Uterus (tissue), 2 donors: ENCODE data around the gene CYP2R1.

Experiments used
- POLR2A ChIP-seq, 2 donors: fragments of 450-650 bp; IDR thresholded peaks; one replicate each; pipeline ENCODE4 v1.6.1; 2016; ENCODE audit warnings: antibody characterized with exemption in 2 of 2, mild to moderate bottlenecking in 1 of 2, moderate library complexity in 1 of 2
- TF ChIP-seq, protein P1 (sequence below), 4 experiments: fragments of 200-600 bp in 2 of 4; fragments of 450-650 bp in 2 of 4; sonication (generic) in 2 of 4; IDR thresholded peaks; one replicate each; pipeline ENCODE4 v1.5.1; 2016 to 2019; ENCODE audit warnings: antibody characterized with exemption in 4 of 4, mild to moderate bottlenecking in 2 of 4, moderate library complexity in 1 of 4

DNA sequence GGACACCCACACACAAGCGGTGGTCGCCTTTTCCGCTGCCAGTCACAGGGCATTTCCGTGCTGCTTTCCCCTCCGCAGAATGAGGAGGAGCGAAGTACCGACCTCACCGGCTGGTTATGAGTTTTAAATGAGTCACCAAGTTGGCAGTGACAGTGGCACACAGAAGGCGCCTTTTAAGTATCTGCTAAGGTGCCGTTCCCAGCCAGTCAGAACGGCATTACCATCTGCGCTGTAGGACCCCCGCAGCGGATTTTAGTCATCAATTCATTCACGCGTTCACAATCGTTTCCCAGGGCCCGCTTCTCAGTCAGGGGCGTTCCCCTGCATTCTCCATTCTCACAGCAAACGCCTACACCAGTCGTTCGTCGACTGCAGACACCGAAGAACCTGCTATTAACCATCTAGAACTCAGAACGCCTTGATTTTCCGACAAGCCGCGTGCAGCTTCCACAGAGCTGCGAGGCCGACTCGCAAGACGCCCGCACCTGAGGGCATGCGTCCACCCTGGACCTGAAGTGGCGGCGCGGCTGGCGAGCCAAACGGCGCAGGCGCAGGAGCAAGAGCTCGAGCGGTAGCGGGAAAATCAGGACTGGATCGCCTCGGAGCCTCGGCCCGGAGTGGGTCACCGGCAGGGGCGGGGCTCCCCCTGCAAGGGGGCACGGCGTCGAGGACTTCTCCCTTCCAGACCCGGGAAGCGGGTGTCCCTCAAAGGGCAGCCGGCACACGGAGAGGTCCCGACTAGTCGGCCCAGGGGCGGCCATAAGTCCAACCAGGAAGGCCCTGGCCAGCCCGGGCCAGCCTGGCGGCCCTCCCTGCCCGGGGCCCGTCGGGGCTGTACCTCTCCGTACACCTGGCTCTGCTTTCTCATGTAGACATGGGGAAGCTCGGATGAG is 642 bp downstream of the CYP2R1 start:
- peak; percentile 9 to 66 for TF ChIP-seq POLR2A (IDR thresholded peaks at IDR 0.05)
- TF ChIP-seq, protein P1, sequence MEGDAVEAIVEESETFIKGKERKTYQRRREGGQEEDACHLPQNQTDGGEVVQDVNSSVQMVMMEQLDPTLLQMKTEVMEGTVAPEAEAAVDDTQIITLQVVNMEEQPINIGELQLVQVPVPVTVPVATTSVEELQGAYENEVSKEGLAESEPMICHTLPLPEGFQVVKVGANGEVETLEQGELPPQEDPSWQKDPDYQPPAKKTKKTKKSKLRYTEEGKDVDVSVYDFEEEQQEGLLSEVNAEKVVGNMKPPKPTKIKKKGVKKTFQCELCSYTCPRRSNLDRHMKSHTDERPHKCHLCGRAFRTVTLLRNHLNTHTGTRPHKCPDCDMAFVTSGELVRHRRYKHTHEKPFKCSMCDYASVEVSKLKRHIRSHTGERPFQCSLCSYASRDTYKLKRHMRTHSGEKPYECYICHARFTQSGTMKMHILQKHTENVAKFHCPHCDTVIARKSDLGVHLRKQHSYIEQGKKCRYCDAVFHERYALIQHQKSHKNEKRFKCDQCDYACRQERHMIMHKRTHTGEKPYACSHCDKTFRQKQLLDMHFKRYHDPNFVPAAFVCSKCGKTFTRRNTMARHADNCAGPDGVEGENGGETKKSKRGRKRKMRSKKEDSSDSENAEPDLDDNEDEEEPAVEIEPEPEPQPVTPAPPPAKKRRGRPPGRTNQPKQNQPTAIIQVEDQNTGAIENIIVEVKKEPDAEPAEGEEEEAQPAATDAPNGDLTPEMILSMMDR (IDR thresholded peaks at IDR 0.05), result peak in 2 of 4 experiments; percentile 21 to 25
